HepG2 (cell line): ENCODE data around the gene SAC3D1. TPM values are rescaled to one million over a fixed set of nuclear protein-coding genes. Genes with fewer than 3 reads are reported as not detected.

Experiments
- KLF9 ChIP-seq: IDR thresholded peaks from 2 replicates; pipeline ENCODE4 v1.6.1; 2016; ENCODE audit warnings: low read depth
- PRPF4 ChIP-seq: fragments of 200-400 bp; formaldehyde crosslinking; IDR thresholded peaks from 2 replicates; pipeline ENCODE4 v1.6.1; 2016; ENCODE audit warnings: low read length, low read depth; ENCODE audit not compliant: poor library complexity, severe bottlenecking
- RXRB ChIP-seq: IDR thresholded peaks from 2 replicates; pipeline ENCODE4 v1.6.1; 2016; ENCODE audit warnings: borderline replicate concordance, missing genetic modification reagents, missing compliant biosample characterization
- THAP11 ChIP-seq: IDR thresholded peaks from 2 replicates; pipeline ENCODE4 v1.6.1; 2016; ENCODE audit warnings: missing biosample characterization, missing genetic modification reagents
- ZNF350 ChIP-seq: sonication (generic); formaldehyde crosslinking; IDR thresholded peaks from 2 replicates; pipeline ENCODE4 v1.4.0; 2020; ENCODE audit warnings: mild to moderate bottlenecking, low read depth, missing genetic modification reagents, borderline replicate concordance
- ZNF446 ChIP-seq: sonication (generic); formaldehyde crosslinking; IDR thresholded peaks from 2 replicates; pipeline ENCODE4 v1.5.0; 2020; ENCODE audit warnings: mild to moderate bottlenecking, missing genetic modification reagents
- ZNF543 ChIP-seq: sonication (generic); formaldehyde crosslinking; IDR thresholded peaks from 2 replicates; pipeline ENCODE4 v1.4.0; 2020; ENCODE audit warnings: mild to moderate bottlenecking, missing genetic modification reagents
- polyA plus RNA-seq, 8 experiments: library from polyadenylated mRNA; depleted of rRNA in 3 of 8; stranded (reverse) in 7 of 8; unstranded in 1 of 8; fragments of >200 nt; fragmentation: Illumina TruSeq in 4 of 8; extraction: Trizol in 4 of 8; gene quantifications; 2 replicates each; pipeline versions ENCODE4 v1.2.1 to v1.2.3, GENCODE V29; 2011 to 2016; ENCODE audit warnings: low read depth in 4 of 8, missing spikeins in 1 of 8, mixed read lengths in 1 of 8; ENCODE audit not compliant: insufficient read depth in 1 of 8
- total RNA-seq, 5 experiments: library from RNA; depleted of rRNA; stranded (reverse); fragments of >200 nt; fragmentation: Illumina TruSeq; extraction: Trizol; gene quantifications; 2 replicates each; pipeline ENCODE4 v1.2.3, GENCODE V29; 2016; ENCODE audit warnings: low read depth in 1 of 5
- TF ChIP-seq, protein P1 (sequence below), 2 experiments: sonication (generic) in 1 of 2; formaldehyde crosslinking in 1 of 2; IDR thresholded peaks; 2 replicates each; pipeline versions ENCODE4 v1.4.0 to v1.6.1; 2016 to 2020; ENCODE audit warnings: borderline replicate concordance in 1 of 2, low read depth in 1 of 2, mild to moderate bottlenecking in 1 of 2, missing genetic modification reagents in 1 of 2
- TF ChIP-seq, protein P2 (sequence below): IDR thresholded peaks from 2 replicates; pipeline ENCODE4 v1.6.1; 2016; ENCODE audit warnings: mild to moderate bottlenecking, missing biosample characterization, missing genetic modification reagents
- TF ChIP-seq, protein P3 (sequence below): sonication (generic); formaldehyde crosslinking; IDR thresholded peaks from 2 replicates; pipeline ENCODE4 v1.8.0; 2022; ENCODE audit warnings: mild to moderate bottlenecking, missing genetic modification reagents, borderline replicate concordance
- TF ChIP-seq, protein P4 (sequence below): sonication (generic); formaldehyde crosslinking; IDR thresholded peaks from 2 replicates; pipeline ENCODE4 v1.8.0; 2022; ENCODE audit warnings: low read depth, missing genetic modification reagents
- TF ChIP-seq, protein P5 (sequence below): sonication (generic); formaldehyde crosslinking; IDR thresholded peaks from 2 replicates; pipeline ENCODE4 v1.4.0; 2020; ENCODE audit warnings: missing genetic modification reagents
- TF ChIP-seq, protein P6 (sequence below): sonication (generic); formaldehyde crosslinking; conservative IDR thresholded peaks from 2 replicates; pipeline ENCODE4 v1.8.0; 2022; ENCODE audit warnings: mild to moderate bottlenecking, moderate library complexity, missing genetic modification reagents

Gene SAC3D1
- total and polyA plus RNA-seq, 2 of the 13 experiments (the other 11 are each of a cell fraction or from before 2014, with no cell fraction given): 7.4 to 36.3 TPM

DNA sequence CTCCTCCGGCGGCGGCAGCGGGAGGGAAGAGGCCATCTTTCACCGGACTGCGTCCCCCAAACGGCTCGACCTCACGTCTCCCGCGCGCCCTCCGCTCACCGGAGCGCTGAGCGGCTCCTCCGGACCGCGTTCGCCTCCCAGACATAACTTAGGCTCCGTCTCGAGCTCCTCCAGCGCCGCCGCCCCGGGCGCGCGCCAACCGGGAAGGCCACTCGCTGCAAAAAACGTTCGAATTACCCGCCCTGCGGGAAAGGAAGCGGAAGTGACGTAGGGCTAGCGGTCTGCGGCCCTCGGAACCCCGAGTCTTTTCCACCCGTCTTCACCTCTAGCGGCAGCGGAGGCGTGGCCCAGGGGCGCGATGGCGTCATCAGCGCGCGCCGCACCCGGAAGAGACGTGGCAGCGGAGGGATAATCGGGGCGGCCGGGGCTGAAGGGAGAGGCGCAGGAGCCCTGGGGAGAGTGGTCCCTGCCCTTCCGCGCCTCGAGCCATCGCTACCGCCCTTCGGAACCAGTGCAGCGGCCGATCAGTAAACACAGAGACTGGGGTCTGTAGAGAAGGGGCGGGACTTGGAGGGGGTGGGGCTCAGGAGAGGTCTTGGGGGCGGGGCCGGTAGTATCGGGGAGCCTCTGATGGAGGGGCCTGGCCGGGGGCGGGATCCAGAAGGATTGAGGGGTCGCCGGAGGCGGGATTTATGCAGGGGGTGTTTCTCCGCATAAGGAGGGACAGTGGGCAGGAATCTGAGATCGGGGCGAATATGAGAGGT, 43.0 kb downstream of the SAC3D1 start, which contains the start of the genes CDCA5 and ZFPL1 (continued):
- TF ChIP-seq, protein P1, sequence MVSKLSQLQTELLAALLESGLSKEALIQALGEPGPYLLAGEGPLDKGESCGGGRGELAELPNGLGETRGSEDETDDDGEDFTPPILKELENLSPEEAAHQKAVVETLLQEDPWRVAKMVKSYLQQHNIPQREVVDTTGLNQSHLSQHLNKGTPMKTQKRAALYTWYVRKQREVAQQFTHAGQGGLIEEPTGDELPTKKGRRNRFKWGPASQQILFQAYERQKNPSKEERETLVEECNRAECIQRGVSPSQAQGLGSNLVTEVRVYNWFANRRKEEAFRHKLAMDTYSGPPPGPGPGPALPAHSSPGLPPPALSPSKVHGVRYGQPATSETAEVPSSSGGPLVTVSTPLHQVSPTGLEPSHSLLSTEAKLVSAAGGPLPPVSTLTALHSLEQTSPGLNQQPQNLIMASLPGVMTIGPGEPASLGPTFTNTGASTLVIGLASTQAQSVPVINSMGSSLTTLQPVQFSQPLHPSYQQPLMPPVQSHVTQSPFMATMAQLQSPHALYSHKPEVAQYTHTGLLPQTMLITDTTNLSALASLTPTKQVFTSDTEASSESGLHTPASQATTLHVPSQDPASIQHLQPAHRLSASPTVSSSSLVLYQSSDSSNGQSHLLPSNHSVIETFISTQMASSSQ (IDR thresholded peaks at IDR 0.05; ENCODE audit: low read depth): no peak
- TF ChIP-seq, protein P1 (CRISPR knock-in tag; IDR thresholded peaks at IDR 0.05; ENCODE audit: borderline replicate concordance): peak; percentile 69; the same call in 1 of the 2 replicates
- peak; percentile 91 for TF ChIP-seq ZNF350 (CRISPR knock-in tag)
- TF ChIP-seq, protein P2, sequence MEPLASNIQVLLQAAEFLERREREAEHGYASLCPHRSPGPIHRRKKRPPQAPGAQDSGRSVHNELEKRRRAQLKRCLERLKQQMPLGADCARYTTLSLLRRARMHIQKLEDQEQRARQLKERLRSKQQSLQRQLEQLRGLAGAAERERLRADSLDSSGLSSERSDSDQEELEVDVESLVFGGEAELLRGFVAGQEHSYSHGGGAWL: peak; percentile 72; the same call in 1 of the 2 replicates
- TF ChIP-seq RXRB (CRISPR knock-in tag): peak; percentile 39; the same call in 1 of the 2 replicates
- TF ChIP-seq, protein P3, sequence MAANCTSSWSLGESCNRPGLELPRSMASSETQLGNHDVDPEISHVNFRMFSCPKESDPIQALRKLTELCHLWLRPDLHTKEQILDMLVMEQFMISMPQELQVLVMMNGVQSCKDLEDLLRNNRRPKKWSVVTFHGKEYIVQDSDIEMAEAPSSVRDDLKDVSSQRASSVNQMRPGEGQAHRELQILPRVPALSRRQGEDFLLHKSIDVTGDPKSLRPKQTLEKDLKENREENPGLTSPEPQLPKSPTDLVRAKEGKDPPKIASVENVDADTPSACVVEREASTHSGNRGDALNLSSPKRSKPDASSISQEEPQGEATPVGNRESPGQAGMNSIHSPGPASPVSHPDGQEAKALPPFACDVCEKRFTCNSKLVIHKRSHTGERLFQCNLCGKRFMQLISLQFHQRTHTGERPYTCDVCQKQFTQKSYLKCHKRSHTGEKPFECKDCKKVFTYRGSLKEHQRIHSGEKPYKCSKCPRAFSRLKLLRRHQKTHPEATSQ (CRISPR knock-in tag): peak; percentile 89; the same call in 1 of the 2 replicates
- TF ChIP-seq THAP11 (CRISPR knock-in tag): peak; percentile 95
- TF ChIP-seq, protein P4, sequence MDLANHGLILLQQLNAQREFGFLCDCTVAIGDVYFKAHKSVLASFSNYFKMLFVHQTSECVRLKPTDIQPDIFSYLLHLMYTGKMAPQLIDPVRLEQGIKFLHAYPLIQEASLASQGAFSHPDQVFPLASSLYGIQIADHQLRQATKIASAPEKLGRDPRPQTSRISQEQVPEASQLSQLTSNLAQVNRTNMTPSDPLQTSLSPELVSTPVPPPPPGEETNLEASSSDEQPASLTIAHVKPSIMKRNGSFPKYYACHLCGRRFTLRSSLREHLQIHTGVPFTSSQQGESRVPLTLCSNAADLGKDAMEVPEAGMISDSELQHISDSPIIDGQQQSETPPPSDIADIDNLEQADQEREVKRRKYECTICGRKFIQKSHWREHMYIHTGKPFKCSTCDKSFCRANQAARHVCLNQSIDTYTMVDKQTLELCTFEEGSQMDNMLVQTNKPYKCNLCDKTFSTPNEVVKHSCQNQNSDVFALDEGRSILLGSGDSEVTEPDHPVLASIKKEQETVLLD (CRISPR knock-in tag): peak; percentile 87
- TF ChIP-seq, protein P5, sequence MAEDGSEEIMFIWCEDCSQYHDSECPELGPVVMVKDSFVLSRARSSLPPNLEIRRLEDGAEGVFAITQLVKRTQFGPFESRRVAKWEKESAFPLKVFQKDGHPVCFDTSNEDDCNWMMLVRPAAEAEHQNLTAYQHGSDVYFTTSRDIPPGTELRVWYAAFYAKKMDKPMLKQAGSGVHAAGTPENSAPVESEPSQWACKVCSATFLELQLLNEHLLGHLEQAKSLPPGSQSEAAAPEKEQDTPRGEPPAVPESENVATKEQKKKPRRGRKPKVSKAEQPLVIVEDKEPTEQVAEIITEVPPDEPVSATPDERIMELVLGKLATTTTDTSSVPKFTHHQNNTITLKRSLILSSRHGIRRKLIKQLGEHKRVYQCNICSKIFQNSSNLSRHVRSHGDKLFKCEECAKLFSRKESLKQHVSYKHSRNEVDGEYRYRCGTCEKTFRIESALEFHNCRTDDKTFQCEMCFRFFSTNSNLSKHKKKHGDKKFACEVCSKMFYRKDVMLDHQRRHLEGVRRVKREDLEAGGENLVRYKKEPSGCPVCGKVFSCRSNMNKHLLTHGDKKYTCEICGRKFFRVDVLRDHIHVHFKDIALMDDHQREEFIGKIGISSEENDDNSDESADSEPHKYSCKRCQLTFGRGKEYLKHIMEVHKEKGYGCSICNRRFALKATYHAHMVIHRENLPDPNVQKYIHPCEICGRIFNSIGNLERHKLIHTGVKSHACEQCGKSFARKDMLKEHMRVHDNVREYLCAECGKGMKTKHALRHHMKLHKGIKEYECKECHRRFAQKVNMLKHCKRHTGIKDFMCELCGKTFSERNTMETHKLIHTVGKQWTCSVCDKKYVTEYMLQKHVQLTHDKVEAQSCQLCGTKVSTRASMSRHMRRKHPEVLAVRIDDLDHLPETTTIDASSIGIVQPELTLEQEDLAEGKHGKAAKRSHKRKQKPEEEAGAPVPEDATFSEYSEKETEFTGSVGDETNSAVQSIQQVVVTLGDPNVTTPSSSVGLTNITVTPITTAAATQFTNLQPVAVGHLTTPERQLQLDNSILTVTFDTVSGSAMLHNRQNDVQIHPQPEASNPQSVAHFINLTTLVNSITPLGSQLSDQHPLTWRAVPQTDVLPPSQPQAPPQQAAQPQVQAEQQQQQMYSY (CRISPR knock-in tag): 0 out of 2 replicates have a peak, but pooled peaks have one; percentile 5
- TF ChIP-seq PRPF4: no peak
- TF ChIP-seq, protein P6, sequence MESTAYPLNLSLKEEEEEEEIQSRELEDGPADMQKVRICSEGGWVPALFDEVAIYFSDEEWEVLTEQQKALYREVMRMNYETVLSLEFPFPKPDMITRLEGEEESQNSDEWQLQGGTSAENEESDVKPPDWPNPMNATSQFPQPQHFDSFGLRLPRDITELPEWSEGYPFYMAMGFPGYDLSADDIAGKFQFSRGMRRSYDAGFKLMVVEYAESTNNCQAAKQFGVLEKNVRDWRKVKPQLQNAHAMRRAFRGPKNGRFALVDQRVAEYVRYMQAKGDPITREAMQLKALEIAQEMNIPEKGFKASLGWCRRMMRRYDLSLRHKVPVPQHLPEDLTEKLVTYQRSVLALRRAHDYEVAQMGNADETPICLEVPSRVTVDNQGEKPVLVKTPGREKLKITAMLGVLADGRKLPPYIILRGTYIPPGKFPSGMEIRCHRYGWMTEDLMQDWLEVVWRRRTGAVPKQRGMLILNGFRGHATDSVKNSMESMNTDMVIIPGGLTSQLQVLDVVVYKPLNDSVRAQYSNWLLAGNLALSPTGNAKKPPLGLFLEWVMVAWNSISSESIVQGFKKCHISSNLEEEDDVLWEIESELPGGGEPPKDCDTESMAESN: peak; percentile 88
- peak; percentile 70; the same call in 1 of the 2 replicates for TF ChIP-seq ZNF446 (CRISPR knock-in tag)
- TF ChIP-seq KLF9: 0 out of 2 replicates have a peak, but pooled peaks have one; percentile 80
- TF ChIP-seq ZNF543 (CRISPR knock-in tag): peak; percentile 91
